ENCODE results near the gene NSFL1C.

DNA sequence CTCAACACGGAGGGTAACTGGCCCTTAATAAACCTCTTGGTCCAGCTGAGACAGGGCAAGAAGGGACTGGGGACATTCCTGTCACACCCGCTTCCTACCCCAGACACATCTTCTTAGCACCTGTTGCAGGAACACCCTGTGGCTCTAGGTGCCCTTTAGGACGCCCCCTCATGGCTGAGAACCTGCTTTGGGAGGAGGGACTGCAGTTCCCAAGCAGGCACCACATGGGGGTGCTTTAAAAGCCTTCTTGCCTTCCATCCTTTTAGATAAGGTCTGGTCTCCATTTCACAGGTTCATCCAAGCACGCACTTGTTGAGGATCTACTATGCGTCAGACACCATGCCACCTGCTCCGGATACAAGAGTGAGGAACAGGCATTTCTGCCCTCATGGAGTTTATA, 26.6 kb downstream of the NSFL1C start:
- TF ChIP-seq CHD1 (IDR thresholded peaks at IDR 0.05; ENCODE audit: low read depth, low read length) (no peak), POLR2A (IDR thresholded peaks at IDR 0.05; ENCODE audit: low read depth, low read length) (no peak), MXI1 (IDR thresholded peaks at IDR 0.05; ENCODE audit: borderline replicate concordance, low read depth, low read length) (no peak), MAFK (IDR thresholded peaks at IDR 0.05; ENCODE audit: low read depth, low read length) (no peak), FOS (IDR thresholded peaks at IDR 0.05; ENCODE audit: low read depth, low read length) (no peak), CEBPB (IDR thresholded peaks at IDR 0.05; ENCODE audit: low read depth, low read length) (no peak), RFX5 (IDR thresholded peaks at IDR 0.05; ENCODE audit: low read depth, low read length) (no peak), RAD21 (IDR thresholded peaks at IDR 0.05; ENCODE audit: low read length) (peak; percentile 28; the same call in 1 of the 2 replicates)
- TF ChIP-seq, protein P1, sequence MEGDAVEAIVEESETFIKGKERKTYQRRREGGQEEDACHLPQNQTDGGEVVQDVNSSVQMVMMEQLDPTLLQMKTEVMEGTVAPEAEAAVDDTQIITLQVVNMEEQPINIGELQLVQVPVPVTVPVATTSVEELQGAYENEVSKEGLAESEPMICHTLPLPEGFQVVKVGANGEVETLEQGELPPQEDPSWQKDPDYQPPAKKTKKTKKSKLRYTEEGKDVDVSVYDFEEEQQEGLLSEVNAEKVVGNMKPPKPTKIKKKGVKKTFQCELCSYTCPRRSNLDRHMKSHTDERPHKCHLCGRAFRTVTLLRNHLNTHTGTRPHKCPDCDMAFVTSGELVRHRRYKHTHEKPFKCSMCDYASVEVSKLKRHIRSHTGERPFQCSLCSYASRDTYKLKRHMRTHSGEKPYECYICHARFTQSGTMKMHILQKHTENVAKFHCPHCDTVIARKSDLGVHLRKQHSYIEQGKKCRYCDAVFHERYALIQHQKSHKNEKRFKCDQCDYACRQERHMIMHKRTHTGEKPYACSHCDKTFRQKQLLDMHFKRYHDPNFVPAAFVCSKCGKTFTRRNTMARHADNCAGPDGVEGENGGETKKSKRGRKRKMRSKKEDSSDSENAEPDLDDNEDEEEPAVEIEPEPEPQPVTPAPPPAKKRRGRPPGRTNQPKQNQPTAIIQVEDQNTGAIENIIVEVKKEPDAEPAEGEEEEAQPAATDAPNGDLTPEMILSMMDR (conservative IDR thresholded peaks at IDR 0.05; ENCODE audit: low read depth, low read length), result peak; percentile 46
- TF ChIP-seq, protein P2, sequence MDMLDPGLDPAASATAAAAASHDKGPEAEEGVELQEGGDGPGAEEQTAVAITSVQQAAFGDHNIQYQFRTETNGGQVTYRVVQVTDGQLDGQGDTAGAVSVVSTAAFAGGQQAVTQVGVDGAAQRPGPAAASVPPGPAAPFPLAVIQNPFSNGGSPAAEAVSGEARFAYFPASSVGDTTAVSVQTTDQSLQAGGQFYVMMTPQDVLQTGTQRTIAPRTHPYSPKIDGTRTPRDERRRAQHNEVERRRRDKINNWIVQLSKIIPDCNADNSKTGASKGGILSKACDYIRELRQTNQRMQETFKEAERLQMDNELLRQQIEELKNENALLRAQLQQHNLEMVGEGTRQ (IDR thresholded peaks at IDR 0.05; ENCODE audit: low read depth, low read length), result no peak
